Body of pancreas (tissue), 4 donors: ENCODE measurements around the gene RPL37.

ENCODE experiments used
- POLR2A ChIP-seq, 3 donors: fragments of 450-650 bp; IDR thresholded peaks; one replicate each; pipeline ENCODE4 v1.6.1; 2016; ENCODE audit warnings: antibody characterized with exemption in 3 of 3, mild to moderate bottlenecking in 2 of 3
- TF ChIP-seq, protein P1 (sequence below), 7 experiments: fragments of 450-650 bp in 4 of 7; fragments of 200-600 bp in 3 of 7; sonication (generic) in 3 of 7; IDR thresholded peaks; one replicate each; pipeline ENCODE4 v1.5.1; 2016 to 2019; ENCODE audit warnings: antibody characterized with exemption in 7 of 7

- TF ChIP-seq, protein P1, sequence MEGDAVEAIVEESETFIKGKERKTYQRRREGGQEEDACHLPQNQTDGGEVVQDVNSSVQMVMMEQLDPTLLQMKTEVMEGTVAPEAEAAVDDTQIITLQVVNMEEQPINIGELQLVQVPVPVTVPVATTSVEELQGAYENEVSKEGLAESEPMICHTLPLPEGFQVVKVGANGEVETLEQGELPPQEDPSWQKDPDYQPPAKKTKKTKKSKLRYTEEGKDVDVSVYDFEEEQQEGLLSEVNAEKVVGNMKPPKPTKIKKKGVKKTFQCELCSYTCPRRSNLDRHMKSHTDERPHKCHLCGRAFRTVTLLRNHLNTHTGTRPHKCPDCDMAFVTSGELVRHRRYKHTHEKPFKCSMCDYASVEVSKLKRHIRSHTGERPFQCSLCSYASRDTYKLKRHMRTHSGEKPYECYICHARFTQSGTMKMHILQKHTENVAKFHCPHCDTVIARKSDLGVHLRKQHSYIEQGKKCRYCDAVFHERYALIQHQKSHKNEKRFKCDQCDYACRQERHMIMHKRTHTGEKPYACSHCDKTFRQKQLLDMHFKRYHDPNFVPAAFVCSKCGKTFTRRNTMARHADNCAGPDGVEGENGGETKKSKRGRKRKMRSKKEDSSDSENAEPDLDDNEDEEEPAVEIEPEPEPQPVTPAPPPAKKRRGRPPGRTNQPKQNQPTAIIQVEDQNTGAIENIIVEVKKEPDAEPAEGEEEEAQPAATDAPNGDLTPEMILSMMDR (IDR thresholded peaks at IDR 0.05), result no peak
- no peak for TF ChIP-seq POLR2A (IDR thresholded peaks at IDR 0.05)
Measured at GRCh38 chr5:40826489-40827187, 8.4 kb downstream of the RPL37 start.
